ENCODE measurements around the gene ANKRD22.

ANKRD22 gene

DNA sequence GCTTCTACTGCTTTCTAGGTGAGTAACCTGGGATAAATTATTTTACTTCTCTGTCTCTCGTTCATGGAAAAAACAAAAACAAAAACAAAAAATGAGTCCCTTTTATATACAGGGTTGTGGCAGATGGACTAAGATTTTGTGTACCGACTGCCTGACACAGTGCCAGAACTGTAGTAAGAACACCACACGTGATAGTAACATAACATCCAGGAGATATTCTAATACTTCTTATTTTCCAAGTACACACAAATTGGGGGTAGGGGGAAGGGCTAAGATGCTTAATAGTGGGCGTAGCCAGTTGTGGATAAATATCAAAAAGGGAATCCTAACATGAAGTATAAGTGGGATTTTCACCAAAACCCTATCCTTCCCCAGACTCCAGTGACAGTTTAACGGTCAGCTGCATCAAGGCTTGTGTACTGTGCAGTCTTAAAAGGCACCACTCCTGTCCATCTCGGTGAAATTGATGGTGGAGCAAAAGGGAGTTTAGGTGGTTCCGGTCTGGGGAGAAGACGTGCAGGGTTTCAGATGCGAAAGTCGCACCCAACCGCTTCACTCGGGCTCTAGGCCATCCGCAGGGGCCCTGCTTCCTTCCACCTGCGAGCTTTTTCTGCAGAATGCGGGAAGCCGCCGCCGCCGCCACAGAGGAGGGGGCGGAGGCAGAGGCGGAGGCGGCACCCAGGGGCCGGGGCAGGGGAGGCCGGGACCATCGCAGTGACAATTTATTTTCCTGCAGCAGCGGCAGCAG, 28.1 kb upstream of the ANKRD22 start, which contains the start of gene STAMBPL1:
TSS of gene STAMBPL1 (plus strand) at position 712 of the 748 bp plus-strand sequence. CDS start 21,464 bp downstream, outside the sequence.
- TF ChIP-seq, protein P1, sequence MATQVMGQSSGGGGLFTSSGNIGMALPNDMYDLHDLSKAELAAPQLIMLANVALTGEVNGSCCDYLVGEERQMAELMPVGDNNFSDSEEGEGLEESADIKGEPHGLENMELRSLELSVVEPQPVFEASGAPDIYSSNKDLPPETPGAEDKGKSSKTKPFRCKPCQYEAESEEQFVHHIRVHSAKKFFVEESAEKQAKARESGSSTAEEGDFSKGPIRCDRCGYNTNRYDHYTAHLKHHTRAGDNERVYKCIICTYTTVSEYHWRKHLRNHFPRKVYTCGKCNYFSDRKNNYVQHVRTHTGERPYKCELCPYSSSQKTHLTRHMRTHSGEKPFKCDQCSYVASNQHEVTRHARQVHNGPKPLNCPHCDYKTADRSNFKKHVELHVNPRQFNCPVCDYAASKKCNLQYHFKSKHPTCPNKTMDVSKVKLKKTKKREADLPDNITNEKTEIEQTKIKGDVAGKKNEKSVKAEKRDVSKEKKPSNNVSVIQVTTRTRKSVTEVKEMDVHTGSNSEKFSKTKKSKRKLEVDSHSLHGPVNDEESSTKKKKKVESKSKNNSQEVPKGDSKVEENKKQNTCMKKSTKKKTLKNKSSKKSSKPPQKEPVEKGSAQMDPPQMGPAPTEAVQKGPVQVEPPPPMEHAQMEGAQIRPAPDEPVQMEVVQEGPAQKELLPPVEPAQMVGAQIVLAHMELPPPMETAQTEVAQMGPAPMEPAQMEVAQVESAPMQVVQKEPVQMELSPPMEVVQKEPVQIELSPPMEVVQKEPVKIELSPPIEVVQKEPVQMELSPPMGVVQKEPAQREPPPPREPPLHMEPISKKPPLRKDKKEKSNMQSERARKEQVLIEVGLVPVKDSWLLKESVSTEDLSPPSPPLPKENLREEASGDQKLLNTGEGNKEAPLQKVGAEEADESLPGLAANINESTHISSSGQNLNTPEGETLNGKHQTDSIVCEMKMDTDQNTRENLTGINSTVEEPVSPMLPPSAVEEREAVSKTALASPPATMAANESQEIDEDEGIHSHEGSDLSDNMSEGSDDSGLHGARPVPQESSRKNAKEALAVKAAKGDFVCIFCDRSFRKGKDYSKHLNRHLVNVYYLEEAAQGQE (IDR thresholded peaks at IDR 0.05; ENCODE audit: insufficient read depth in 1 of 2, low read depth in 2 of 2, low read length in 2 of 2): no peak
- TF ChIP-seq FOXP2 (optimal IDR thresholded peaks at IDR 0.05; ENCODE audit: borderline replicate concordance, extremely low read depth, extremely low read length, insufficient read depth) (no peak), TAF1 (IDR thresholded peaks at IDR 0.05; ENCODE audit: borderline replicate concordance, insufficient read depth, low read length) (no peak), SIN3A (IDR thresholded peaks at IDR 0.05; ENCODE audit: borderline replicate concordance, insufficient read depth, low read length) (no peak), POLR2AphosphoS5 (IDR thresholded peaks at IDR 0.05; ENCODE audit: low read depth, low read length) (no peak)

DNA sequence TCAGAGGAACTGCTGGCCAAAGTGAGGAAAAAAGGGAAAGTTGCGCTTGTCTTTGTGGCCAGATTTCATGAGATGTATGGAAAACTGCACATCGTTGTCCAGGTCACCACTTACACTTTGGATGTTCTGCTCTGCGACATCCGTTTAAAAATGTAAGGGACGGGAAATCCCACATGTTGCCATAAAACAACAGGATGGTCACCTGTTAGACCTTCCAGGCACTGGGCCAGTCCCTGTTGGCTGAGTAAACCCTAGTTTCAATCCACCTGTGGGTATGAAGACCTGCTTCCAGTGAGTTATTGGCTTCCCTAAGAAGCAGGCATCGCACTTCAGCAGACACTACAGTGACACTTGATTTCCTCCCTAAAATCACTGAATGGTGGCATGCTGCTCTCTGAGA, 25.7 kb upstream of the ANKRD22 start:
- TF ChIP-seq SIN3A (IDR thresholded peaks at IDR 0.05; ENCODE audit: borderline replicate concordance, insufficient read depth, low read length) (no peak), POLR2AphosphoS5 (IDR thresholded peaks at IDR 0.05; ENCODE audit: low read depth, low read length) (no peak), TAF1 (IDR thresholded peaks at IDR 0.05; ENCODE audit: borderline replicate concordance, insufficient read depth, low read length) (no peak)
- TF ChIP-seq, protein P1 (IDR thresholded peaks at IDR 0.05; ENCODE audit: insufficient read depth in 1 of 2, low read depth in 2 of 2, low read length in 2 of 2): no peak

DNA sequence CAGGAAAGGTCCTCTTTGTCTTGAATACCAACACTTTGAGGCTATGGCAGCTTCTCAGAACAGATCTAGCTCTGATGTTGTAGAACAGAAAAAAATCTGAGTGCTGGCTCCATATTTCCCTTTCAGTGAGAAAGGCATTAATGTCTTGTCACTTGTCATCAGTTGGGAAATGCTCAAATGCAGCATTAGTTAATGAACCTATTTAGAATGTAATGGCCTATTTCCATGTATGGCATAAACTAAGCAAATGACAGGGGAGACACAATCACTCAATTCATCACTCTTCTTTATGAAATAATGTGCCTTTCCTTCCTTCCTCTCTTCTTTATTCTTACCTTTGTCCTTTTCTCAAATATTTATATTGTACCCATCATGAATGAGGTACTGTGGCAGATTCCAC, 23.4 kb upstream of the ANKRD22 start:
- no peak for TF ChIP-seq SIN3A (IDR thresholded peaks at IDR 0.05; ENCODE audit: borderline replicate concordance, insufficient read depth, low read length)
- TF ChIP-seq, protein P1 (IDR thresholded peaks at IDR 0.05; ENCODE audit: insufficient read depth in 1 of 2, low read depth in 2 of 2, low read length in 2 of 2): no peak
- TF ChIP-seq TAF1 (IDR thresholded peaks at IDR 0.05; ENCODE audit: borderline replicate concordance, insufficient read depth, low read length): no peak
- TF ChIP-seq POLR2AphosphoS5 (IDR thresholded peaks at IDR 0.05; ENCODE audit: low read depth, low read length): no peak
- no peak for TF ChIP-seq FOXP2 (optimal IDR thresholded peaks at IDR 0.05; ENCODE audit: borderline replicate concordance, extremely low read depth, extremely low read length, insufficient read depth)

DNA sequence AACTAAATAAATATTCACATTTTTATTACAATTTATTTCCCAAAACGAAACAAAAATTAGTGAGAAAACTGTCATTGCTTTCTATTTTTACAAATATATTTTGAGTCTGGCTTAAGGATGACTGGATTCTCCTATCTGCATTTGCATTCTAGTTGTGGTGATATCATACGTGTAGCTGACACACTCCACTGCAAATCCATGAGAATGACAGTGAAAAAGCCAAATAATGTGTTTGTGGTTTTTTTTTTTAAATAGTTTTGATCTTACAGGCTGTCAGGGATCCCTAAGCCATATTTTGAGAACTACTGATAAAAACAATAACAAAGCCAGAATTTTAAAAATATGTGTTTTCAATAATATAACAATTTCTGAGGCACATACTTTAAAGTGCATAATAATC, 22.6 kb upstream of the ANKRD22 start:
- TF ChIP-seq FOXP2 (optimal IDR thresholded peaks at IDR 0.05; ENCODE audit: borderline replicate concordance, extremely low read depth, extremely low read length, insufficient read depth) (no peak), TAF1 (IDR thresholded peaks at IDR 0.05; ENCODE audit: borderline replicate concordance, insufficient read depth, low read length) (no peak), SIN3A (IDR thresholded peaks at IDR 0.05; ENCODE audit: borderline replicate concordance, insufficient read depth, low read length) (no peak), POLR2AphosphoS5 (IDR thresholded peaks at IDR 0.05; ENCODE audit: low read depth, low read length) (no peak)
- TF ChIP-seq, protein P1 (IDR thresholded peaks at IDR 0.05; ENCODE audit: insufficient read depth in 1 of 2, low read depth in 2 of 2, low read length in 2 of 2): no peak

All from PFSK-1 (cell line).